Neural progenitor cell (in vitro differentiated cells): ENCODE measurements around the gene GLS.

Experiments
- EZH2 ChIP-seq: fragments of 200-600 bp; sonication (generic); IDR thresholded peaks from 2 replicates; pipeline ENCODE4 v1.6.1; 2017; ENCODE audit warnings: antibody characterized with exemption, mild to moderate bottlenecking, moderate library complexity
- TF ChIP-seq, protein P1 (sequence below): fragments of 200-600 bp; sonication (generic); IDR thresholded peaks from 2 replicates; pipeline ENCODE4 v1.5.1; 2017; ENCODE audit warnings: antibody characterized with exemption, mild to moderate bottlenecking

DNA sequence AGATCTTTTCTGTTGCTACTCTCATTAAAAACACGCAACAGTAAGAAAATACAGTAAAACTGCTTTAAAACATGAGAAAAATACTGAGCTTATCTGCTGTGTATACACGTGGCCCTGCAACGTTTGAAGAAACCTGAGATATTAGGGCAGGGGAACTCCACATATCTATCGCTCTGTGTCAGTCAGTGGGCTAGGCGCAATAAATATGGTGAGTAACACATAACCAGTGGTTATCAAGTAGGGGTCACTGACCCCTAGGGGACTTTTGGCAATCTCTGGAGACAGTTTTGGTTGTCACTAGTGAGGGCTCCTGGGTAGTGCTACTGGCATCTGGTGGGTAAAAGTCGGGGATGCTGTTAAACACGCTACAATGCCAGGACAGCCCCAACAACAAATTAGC, 118.4 kb downstream of the GLS start:
- TF ChIP-seq, protein P1, sequence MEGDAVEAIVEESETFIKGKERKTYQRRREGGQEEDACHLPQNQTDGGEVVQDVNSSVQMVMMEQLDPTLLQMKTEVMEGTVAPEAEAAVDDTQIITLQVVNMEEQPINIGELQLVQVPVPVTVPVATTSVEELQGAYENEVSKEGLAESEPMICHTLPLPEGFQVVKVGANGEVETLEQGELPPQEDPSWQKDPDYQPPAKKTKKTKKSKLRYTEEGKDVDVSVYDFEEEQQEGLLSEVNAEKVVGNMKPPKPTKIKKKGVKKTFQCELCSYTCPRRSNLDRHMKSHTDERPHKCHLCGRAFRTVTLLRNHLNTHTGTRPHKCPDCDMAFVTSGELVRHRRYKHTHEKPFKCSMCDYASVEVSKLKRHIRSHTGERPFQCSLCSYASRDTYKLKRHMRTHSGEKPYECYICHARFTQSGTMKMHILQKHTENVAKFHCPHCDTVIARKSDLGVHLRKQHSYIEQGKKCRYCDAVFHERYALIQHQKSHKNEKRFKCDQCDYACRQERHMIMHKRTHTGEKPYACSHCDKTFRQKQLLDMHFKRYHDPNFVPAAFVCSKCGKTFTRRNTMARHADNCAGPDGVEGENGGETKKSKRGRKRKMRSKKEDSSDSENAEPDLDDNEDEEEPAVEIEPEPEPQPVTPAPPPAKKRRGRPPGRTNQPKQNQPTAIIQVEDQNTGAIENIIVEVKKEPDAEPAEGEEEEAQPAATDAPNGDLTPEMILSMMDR, result no peak
- no peak for TF ChIP-seq EZH2
